ENCODE results near the gene ERC1.
"Not testable (repeated sequence)": the region's sequence is repeated elsewhere in the genome, so short reads cannot be mapped to it uniquely, and the experiment has no call there.

The ERC1 gene

DNA sequence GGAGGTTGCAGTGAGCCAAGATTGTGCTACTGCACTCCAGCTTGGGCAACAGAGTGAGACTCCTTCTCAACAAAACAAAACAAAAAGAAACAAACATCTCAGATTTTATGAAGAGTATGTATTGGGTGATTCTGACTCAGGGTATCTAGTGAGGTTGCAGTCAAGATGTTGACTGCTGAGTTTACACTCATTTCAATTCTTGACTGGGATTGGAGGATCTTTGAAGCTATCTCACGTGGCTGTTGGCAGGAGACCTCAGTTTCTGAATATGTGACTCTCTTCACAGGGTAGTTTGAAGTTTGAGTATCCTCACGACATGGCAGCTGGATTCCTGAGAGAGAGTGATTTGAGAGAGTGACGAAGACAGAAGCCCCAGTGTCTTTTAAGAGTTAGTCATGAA lies 29.4 kb downstream of the ERC1 start:
- in situ Hi-C loops (cut with MboI; ENCODE audit: low sequenced_read_pairs), result no loop called here

DNA sequence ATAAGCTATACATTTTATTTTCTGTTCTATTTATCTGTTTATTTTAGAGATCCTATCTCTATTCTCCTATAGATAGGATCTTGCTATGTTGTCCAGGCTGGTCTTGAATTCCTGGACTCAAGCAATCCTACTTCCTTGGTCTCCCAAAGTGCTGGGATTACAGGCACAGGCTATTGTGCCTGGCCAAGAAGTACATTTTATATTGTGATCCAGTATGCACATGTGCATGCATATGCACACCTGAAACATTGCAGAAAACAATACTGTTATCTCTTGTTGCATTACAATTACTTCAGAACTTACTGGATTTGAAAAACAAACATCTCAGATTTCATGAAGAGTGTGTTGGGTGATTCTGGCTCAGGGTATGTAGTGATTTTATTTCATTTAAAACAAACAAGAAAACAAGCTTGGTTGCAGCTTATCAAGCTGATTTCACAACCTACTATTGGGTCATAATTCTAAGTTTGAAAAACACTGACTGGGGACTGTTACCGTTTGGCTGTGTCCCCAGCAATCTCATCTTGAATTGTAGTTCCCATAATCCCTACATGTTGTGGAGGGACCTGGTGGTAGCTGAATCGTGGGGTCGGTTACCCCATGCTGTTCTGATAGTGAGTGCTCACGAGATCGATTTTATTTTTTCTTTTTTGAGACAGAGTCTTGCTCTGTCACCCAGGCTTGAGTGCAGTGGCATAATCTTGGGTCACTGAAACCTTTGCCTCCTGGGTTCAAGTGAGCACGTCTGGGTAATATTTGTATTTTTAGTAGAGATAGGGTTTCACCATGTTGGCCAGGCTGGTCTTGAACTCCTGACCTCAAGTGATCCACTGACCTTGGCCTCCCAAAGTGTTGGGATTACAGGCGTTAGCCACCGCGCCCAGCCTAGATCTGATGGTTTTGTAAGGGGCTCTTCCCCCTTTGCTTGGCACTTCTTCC lies 31.3 kb downstream of the ERC1 start:
- in situ Hi-C loops (cut with MboI; ENCODE audit: low sequenced_read_pairs), result no loop called here

DNA sequence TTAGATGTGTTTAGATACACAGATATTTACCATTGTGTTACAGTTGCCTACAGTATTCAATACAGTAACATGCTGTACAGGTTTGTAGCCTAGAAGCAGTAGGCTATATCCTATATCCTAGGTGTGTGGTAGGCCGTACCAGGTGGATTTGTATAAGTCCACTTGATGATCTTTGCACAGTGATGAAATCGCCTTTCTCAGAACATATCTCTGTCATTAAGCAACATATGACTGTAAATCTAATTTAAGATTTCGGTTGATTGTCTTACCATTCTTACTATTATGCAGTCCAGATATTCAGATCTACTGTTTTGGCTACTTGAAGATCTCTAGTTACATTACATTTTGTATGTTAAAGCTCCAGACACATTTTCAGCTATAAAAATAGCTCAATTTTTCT lies 39.8 kb downstream of the ERC1 start:
- in situ Hi-C loops (cut with MboI; ENCODE audit: low sequenced_read_pairs), result no loop called here

DNA sequence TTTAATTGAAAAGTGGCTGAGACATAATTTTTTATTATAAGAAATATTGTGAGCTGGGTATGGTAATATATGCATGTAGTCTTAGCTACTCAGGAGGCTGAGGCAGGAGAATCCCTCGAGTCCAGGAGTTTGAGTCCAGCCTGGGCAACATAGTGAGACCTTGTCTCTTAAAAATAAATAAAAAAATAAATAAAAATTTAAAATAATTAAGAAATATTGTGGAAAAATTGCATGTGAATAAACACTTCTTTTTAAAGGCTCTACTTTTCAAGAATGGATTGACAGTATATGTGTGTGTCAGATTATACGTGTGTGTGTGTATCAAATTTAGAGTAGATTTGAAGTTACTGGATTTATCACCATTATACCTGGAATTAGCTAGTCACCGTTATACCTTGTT lies 43.2 kb downstream of the ERC1 start:
- in situ Hi-C loops (cut with MboI; ENCODE audit: low sequenced_read_pairs), result no loop called here

DNA sequence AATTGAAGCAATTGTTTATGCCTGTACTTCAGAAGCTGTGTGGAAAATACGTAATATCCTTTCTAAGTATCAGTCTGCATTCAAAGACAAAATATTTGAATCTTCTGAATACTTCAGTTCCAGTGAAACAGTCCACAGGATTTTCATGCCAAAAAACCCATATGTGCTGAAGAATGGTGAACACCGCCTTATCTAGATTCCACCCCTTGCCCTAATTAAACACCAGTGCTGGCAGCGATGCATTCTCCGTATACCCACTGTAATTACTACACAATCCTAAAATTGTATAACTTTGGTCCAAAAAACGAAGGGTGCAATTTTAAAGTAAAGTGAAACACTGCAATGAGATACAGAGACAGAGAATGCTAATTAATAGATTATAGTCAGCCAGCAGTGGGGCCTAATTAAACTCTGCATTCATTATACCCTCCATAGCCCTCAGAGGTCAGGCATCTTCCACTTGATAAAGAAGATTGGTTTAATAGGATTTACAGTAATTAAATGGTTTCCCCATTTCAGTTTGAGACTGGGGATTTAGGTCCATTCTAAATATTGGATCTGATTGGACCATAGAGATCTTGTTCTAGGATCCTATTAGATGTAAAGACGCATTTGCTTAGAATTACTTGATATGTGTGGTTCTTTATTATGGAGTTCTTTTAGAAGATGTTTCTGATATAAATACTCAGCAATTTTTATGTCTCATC lies 43.9 kb downstream of the ERC1 start:
- in situ Hi-C loops (cut with MboI; ENCODE audit: low sequenced_read_pairs), result no loop called here

DNA sequence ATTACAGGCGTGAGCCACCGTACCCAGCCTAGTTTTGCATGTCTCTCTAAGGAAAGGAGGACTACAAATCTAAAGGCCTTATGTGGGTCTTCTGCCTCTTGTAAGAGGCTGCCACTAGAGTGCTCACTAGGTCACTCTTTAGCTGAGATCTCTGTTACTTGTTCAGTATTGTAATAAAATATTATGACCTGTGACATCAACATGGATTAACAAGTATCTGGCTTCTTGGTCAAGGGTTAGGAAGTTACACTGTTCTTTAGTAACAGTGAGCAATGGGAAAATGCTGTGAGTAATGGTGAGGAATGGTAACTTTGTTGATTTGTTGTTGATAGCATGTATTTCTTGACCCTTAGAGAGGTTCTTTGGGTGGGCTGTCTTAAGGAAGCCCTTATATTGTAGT lies 50.5 kb downstream of the ERC1 start:
- in situ Hi-C loops (cut with MboI; ENCODE audit: low sequenced_read_pairs), result no loop called here

DNA sequence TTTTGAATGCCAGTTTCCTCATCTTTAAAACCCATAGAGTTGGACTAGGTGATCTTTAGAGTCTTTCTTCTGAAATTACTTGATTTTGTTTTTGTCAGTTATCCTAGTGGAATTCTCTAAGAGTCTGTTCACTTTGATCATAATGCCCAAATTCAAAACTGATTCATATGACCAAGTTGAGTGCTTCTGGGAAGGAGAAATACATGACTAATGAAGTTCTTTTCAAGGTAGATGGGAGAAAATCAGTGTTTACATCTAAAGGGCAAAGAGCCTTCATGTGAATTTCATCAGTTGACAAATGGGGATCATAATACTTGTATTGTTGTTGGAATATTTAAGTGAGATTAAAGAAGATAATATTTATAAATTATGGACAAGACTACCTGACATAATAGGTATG lies 53.2 kb downstream of the ERC1 start:
- in situ Hi-C loops (cut with MboI; ENCODE audit: low sequenced_read_pairs), result no loop called here

DNA sequence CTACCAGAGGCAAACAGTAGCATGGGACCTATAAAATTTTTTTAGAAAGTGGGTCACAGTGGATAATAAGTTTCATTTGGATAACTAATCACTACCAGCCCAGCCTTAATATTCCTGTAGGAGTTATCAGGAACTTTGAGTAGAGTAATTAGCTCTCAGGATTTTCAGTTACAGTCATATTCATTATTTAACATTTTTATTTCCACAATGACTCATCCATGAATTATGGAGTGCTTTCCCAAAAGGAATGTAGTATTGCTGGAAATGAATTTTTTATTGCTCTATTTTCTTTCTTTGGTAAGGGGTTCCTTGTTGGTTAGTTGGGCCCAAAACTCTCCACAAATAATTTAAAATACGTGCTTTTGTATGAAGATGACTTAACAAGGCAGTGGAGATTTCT lies 53.7 kb downstream of the ERC1 start:
- in situ Hi-C loops (cut with MboI; ENCODE audit: low sequenced_read_pairs), result no loop called here

DNA sequence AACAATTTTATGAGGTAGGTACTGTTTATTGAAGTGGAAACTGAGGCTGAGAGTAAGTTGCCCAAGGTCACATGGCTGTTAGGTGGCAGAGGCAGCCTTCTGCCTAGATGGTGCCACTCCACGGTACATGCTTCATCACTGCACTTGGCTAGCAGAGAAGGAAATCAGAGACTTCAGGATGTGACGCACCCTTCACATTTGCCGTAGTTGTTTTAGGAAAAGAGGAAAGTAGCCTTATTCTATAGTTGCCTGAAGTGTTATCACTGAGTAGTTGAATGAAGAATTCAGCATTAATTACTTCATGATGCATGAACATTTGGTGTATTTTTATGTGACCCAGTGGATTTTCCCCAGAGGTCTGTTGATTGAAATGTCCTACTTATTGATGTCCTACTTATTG lies 55.7 kb downstream of the ERC1 start:
- in situ Hi-C loops (cut with MboI; ENCODE audit: low sequenced_read_pairs), result no loop called here

DNA sequence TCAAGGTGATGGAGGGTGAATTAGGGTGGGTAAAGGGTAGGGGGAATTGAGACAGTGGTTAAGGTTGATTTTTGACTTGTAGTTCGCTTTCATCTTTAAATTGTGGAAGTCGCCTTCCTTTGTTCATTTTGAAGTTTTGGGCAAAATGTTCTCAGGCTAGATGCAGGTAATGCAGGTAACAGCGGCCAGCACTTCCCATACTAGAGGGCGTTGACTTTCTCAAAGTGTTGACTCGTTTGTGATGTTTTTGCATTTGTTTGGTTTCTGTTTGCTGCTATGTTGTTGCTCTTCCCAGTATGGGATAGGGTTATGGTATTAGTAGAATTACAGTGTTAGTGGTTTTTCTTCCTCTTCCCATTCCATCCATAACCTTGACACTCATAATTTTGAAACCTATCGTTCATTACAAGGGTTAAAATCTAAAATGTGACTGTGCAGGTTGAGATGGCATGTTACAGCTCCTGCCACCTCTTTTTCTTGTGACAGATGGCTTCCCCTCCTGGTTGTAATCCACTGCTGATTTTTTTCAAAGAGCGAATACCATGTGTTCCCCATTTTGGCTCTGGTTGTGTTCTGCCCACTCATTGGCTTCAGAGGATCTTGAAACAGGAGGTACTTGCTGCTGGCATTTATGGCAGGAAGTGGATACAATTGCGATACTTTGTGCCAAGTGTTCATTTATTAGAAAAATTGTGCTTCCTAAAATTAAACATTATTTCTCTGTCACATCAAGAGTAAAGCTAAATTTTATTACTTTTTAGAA lies 57.1 kb downstream of the ERC1 start:
- in situ Hi-C loops (cut with MboI; ENCODE audit: low sequenced_read_pairs), result no loop called here

DNA sequence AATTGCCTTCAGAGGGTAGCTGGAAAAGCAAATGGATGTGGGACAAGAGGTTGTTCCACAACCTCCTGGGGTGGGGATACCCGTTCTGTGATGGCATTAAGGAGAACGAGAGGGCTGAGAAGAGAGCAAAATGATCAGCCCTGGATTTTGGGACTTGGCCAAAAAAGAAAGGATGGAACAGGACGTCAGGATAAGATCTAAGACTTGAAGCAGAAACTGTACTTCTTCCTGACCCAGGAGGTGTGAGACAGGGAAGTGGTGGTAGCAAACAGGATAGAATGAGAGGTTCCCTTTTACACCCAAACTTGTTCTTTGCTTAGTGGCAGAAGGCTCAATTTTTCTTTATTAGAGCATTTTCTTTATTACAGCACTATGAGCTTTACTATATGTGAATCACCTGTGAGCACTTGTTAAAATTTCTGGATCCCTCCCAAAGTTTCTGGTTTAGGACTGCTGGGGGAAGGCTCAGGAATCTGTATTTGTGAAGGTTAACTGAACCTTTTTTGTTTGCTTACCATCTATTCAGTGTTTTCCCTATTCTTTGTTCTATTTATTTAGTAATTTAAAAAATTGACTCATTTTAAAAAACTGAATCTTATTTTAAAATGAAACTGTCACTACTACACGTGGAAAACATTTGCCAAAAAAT lies 59.2 kb downstream of the ERC1 start:
- in situ Hi-C loops (cut with MboI; ENCODE audit: low sequenced_read_pairs), result no loop called here

DNA sequence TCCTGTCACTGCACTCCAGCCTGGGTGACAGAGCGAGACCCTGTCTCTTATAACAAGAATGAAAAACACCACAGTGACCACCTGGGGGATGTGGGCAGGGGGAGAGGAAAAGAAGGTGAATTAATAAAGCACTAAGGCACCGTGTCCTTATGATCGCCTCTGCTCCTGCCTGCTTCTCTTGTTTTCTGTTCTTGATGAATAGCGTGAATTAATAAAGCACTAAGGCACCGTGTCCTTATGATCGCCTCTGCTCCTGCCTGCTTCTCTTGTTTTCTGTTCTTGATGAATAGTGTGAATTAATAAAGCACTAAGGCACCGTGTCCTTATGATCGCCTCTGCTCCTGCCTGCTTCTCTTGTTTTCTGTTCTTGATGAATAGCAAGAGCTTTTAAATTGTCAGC lies 60.6 kb downstream of the ERC1 start:
- in situ Hi-C loops (cut with MboI; ENCODE audit: low sequenced_read_pairs), result not testable (repeated sequence)

DNA sequence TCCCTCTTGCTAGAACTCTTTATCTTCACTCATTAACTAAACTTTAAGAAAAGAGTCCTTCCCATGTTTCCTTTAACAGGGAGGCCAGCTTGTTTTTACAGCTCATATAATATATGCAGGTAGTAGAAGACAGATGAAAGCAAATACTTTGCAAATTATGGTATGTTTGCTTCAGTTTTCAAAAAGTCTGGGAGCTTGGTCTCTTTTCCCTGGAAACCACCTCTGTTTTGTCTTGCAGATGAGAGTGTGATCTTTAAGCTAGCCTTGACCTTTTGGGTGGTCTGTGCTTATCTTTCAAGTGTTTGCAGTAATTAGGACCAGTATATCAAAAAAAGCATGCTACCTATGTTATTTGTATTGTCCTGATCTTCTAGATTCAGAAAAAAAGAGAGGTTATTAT lies 62.7 kb downstream of the ERC1 start:
- in situ Hi-C loops (cut with MboI; ENCODE audit: low sequenced_read_pairs), result no loop called here

DNA sequence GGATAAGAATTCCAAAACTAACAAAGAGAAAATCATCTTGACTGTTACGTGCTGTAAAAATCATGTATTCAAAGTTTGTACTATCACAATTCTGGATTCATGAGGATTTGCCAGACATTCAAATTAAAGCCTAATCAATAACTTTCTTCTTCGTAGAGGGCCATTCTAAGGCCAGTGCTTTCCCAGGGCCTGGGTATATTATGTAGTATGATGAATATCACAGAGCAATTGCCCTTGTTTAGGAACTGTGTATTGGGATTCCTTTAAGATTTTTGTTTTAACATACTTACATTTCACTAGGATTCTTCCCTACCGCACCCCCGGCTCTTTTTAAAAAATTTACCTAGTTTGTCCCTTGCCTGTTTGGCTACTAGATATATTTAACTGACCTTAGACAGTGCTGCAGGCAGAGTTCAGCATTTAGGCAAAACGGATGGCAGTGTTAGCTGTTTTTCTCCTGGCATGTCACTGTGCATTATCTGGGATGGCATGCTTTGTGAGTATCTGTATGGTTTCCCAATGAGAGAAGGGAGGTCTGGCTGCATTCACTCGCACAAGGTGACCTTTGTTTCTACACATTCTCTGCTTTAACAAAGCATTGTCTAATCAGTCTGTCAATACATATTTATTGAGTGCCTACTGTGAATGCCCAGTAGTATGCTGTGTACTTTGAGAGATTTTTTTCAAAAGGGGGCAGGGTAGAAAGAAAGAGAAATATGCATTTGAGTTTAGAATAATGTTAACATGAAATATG lies 63.3 kb downstream of the ERC1 start:
- in situ Hi-C loops (cut with MboI; ENCODE audit: low sequenced_read_pairs), result no loop called here

DNA sequence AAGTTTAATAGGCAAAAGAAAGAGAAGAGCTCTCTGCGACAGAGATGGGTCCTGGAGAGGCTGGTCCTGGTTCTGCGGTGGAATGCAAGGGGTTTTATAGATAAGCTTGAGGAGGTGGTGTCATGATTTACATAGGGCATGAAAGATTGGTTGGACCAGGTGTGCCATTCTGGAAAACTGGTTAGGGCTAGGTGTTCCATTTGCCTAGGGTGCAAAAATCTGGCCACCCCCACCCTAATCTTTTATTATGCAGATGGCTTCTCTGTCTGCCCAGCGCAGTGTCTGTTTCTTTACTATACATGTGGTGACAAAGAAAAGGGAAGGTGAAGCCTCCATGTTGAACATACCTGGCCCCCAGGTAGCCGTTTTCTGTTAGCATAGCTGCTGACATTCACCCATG lies 65.4 kb downstream of the ERC1 start:
- in situ Hi-C loops (cut with MboI; ENCODE audit: low sequenced_read_pairs), result no loop called here

DNA sequence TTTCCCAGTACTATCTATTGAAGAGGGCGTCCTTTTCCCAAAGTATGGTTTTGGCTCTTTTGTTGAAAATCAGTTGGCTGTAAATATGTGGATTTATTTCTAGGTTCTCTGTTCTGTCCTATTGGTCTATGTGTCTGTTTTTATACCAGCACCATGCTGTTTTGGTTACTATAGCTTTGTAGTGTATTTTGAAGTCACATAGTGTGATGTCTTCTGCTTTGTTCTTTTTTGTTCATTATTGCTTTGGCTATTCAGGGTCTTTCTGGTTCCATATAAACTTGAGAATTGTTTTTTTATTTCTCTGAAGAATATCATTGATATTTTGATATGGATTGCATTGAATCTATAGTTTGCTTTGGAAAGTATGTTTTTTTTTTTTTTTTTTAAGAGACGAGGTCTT lies 67.4 kb downstream of the ERC1 start:
- in situ Hi-C loops (cut with MboI; ENCODE audit: low sequenced_read_pairs), result no loop called here

DNA sequence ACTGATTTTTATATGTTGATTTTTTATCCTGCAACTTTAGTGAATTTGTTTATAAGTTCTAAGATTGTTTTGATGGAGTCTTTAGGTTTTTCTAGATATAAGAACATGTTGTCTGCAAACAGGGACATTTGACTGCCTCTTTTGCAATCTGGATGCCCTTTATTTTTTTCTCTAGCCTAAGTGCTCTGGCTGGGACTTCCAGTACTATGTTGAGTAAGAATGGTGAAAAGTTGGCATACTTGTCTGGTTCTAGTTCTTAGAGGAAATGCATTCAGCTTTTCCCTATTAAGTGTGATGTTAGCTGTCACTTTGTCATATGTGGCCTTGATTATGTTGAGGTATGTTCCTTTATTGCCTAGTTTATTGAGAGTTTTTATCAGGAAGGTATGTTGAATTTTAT lies 68.1 kb downstream of the ERC1 start:
- in situ Hi-C loops (cut with MboI; ENCODE audit: low sequenced_read_pairs), result no loop called here

DNA sequence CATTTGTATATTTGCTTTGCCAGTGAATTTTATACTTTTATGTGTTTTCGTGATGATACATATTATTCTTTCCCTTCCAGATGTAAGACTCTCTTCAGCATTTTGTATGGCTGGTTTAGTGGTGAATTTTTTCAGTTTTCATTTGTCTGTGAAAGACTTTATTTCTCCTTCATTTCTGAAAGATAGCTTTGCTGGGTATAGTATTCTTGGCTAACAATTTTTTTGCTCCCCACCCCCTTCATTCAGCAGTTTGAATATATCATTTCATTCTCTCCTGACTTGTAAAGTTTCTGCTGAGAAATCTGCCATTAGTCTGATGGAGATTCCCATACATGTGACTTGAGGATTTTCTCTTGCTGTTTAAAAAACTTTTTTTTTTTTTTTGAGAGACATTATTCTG lies 72.8 kb downstream of the ERC1 start:
- in situ Hi-C loops (cut with MboI; ENCODE audit: low sequenced_read_pairs), result no loop called here

DNA sequence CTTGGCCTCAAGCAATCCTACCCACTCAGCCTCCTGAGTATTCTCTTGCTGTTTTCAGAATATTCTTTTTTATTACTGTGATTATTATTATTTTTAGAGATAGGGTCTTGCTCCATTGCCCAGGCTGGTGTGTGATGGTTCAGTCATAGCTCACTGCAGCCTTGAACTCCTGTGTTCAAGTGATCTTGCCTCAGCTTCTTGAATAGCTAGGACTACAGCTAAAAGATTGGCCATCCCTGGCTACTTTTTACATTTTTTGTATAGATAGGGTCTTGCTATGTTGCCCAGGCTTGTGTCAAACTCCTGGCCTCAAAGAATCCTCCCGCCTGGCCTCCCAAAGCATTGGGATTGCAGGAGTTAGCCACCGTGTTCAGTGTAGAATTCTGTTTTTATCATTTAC lies 73.3 kb downstream of the ERC1 start:
- in situ Hi-C loops (cut with MboI; ENCODE audit: low sequenced_read_pairs), result no loop called here

DNA sequence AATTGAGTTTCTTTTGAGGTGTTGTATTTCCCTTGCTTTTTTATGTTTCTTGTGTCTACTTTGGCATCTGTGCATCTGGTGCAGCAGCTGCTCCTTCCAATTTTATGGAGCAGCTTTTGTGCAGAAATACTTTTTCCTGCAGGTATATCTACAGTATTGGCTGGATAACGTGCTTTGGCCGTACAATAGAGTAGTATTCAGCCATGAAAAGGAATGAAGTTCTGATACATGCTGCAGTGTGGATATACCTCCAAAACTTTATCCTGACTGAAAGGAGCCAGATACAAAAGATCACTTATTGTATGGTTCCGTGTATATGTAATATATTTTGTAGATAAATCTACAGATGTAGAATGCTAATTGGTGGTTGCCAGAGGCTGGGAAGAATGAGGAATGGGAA lies 74.6 kb downstream of the ERC1 start:
- in situ Hi-C loops (cut with MboI; ENCODE audit: low sequenced_read_pairs), result no loop called here
